HG03460 (cell line): Measurements from ENCODE around the gene ZBTB8A.
"Not testable (repeated sequence)": the region's sequence is repeated elsewhere in the genome, so short reads cannot be mapped to it uniquely, and the experiment has no call there.

Experiments used
- ATAC-seq: cut with Tn5 transposase; IDR thresholded peaks from one replicate; pipeline ENCODE4 v1.9.1; 2021; ENCODE audit not compliant: unreplicated experiment

Gene ZBTB8A

GRCh38 chr1:32536117-32536516 is 3.1 kb upstream of the ZBTB8A start:
- ATAC-seq: no peak

GRCh38 chr1:32536764-32537163 is 2.5 kb upstream of the ZBTB8A start:
- ATAC-seq: no peak

- ATAC-seq: no peak
Measured at GRCh38 chr1:32539584-32540571, 651 bp downstream of the ZBTB8A start.

DNA sequence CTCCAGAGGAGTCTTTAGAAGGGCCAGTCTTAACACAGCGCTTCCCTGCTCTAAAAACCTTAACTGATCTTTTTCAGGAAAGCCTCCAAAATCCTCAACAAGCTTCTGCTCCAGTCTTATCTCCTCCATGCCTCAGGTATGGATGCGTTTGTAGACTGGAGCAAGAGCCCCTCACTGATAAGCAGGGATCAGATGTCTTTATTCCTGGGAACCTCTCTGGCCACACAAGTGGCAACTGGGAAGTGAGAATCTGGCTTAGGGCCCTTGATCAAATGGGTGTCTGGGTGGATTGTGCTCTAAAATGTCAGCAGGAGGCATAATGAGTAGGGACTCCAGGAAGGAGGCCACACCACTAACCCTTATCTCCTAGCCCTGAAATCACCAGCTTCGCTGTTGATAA is 1.4 kb downstream of the ZBTB8A start:
- ATAC-seq: no peak

GRCh38 chr1:32541064-32541566 is 1.9 kb downstream of the ZBTB8A start:
- ATAC-seq: no peak

DNA sequence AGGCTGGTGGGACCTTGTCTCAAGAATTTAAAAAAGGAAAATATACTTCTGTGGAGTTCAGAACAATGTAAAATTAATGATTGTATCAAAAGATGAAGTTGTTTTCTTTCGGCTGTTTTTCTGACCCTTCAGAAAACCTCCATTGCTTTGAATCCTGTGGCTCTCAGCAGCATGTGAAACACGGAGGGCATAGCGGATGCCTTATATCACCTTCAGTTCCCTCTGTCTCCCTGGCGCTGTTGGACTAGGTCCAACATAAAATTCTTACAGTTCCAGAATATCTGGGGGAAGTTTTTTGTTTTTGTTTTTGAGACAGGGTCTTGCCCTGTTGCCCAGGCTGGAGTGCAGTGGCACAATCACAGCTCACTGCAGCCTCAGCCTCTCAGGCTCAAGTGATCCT is 7.4 kb downstream of the ZBTB8A start:
- ATAC-seq: no peak

DNA sequence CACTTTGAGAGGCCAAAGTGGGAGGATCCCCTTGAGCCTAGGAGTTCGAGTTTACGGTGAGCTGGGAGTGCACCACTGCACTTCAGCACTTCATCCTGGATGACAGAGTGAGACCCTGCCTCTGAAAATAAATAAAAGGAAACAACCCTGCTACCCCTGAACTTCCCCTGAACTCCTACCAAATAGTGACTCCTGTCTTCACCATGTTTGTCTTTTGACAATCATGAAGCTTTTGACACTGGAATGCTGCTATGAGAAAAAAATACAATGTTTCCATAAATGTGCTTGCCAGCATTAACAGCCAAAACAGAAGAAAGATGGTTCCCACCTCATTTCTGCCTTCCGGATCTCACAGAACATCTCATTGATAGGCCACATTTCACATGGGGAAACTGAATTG is 10.4 kb downstream of the ZBTB8A start:
- no peak for ATAC-seq

- no peak for ATAC-seq
Measured at GRCh38 chr1:32554288-32554687, 15.1 kb downstream of the ZBTB8A start.

GRCh38 chr1:32557035-32557434 is 17.8 kb downstream of the ZBTB8A start:
- not testable (repeated sequence) for ATAC-seq

GRCh38 chr1:32557812-32558211 is 18.6 kb downstream of the ZBTB8A start:
- no peak for ATAC-seq

DNA sequence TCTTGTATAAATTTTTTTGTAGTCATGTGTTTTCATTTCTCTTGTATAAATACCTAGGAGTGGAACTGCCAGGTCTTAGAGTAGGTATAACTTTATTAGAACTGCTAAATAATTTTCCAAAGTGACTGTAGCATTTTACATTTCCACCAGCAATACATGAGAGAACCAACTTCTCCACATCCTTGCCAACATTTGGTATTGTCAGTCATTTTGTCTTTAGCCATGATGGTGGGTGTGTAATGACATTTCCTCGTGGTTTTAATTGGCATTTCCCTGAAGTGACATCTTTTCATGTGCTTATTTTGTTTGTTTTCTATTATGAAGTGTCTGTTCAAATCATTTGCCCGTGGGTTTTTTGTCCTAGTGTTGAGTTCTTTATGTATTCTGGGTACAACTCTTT is 29.7 kb downstream of the ZBTB8A start:
- ATAC-seq: no peak

- ATAC-seq: no peak
Measured at GRCh38 chr1:32580348-32581017, 41.3 kb downstream of the ZBTB8A start.

- ATAC-seq: no peak
Measured at GRCh38 chr1:32592943-32593342, 53.7 kb downstream of the ZBTB8A start.

DNA sequence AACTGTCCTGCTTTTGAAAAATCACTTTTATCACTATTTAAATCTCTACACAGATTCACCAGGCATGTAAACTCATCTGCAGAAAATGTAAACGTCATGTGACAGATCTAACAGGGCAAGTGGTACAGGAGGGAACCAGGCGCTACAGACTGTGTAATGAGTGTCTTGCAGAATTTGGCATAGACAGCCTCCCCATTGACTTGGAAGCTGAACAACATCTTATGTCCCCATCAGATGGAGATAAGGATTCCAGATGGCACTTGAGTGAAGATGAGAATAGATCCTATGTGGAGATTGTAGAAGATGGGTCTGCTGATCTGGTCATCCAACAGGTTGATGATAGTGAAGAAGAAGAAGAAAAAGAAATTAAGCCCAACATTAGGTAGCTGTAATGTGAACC is 60.8 kb downstream of the ZBTB8A start:
- ATAC-seq: no peak

DNA sequence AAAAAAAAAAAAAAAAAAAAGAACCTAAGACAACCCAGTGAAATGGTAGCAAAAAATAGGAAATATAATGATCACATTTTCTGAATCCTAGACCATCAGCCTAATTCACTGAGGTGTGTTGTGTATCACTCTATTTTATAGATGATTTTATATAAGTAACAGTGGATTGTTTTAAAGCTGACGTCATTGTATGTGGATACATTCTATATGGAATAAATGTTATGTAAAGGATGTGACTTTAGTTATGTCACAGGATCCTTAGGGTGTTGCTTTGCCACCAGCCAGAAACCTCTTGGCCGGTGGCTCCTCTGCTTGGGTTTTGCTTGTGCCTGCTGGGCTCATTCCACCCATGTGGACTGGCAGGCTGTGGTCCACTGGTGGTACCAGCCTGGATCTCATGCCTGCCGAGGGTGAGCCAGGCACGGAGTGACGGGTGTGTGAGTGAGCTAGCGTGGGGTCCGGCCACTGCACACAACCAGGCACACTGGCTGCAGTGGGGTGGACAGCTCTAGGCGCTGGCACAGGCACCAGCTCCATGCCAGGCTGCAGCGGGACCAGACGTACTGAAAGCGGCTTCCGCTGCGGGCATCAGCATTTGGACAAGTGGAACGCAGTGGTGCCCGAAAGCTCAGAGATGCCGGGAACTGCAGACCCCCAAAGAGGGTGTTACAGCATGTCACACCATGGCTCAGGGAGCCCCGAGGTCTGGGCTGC is 66.6 kb downstream of the ZBTB8A start:
- ATAC-seq: no peak

GRCh38 chr1:32606565-32607371 is 67.5 kb downstream of the ZBTB8A start:
- no peak for ATAC-seq

DNA sequence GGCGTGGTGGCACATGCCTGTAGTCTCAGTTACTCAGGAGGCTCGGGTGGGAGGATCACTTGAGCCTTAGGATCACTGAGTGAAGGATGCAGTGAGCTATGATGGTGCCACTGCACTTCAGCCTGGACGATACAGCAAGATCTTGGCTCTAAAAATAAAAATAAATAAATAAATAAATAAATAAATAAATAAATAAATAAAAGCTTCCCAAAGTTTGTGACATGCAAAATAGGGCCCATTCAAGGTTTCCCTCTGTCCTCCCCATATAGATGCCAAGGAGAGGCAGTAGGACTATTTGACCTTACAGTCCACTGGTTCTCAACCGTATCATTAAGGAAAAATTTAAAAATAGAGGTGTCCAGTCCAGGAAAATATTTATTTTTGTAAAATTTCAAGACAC is 70.0 kb downstream of the ZBTB8A start:
- ATAC-seq: no peak

DNA sequence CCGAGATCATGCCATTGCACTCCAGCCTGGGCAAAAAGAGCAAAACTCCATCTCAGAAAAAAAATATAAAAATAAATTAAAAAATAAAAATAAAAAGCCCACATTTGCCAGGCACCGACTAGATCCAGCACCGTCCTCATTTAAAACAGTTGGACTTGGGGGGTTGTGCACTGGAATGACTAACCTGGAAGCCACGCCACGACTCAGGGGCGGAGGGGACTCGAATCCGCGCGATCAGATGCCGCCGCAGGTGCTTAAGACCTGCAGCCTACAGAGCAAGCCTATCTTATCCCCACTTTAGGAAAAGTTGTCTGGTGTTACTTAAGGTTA is 72.6 kb downstream of the ZBTB8A start:
- ATAC-seq: no peak

- ATAC-seq: no peak
Measured at GRCh38 chr1:32612189-32612881, 73.1 kb downstream of the ZBTB8A start.

GRCh38 chr1:32613472-32613871 is 74.2 kb downstream of the ZBTB8A start:
- no peak for ATAC-seq
